ENCODE data around the gene DPY19L1.
"Not testable (repeated sequence)": the region's sequence is repeated elsewhere in the genome, so short reads cannot be mapped to it uniquely, and the experiment has no call there.

DNA sequence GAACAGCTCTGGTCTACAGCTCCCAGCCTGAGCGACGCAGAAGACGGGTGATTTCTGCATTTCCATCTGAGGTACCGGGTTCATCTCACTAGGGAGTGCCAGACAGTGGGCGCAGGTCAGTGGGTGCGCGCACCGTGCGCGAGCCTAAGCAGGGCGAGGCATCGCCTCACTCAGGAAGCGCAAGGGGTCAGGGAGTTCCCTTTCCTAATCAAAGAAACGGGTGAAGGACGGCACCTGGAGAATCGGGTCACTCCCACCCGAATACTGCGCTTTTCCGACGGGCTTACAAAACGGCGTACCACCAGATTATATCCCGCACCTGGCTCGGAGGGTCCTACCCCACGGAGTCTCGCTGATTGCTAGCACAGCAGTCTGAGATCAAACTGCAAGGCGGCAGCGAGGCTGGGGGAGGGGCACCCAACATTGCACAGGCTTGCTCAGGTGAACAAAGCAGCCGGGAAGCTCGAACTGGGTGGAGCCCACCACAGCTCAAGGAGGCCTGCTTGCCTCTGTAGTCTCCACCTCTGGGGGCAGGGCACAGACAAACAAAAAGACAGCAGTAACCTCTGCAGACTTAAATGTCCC is 130.9 kb downstream of the DPY19L1 start:
- not testable (repeated sequence) for TF ChIP-seq POLR2A, CTCF (IDR thresholded peaks at IDR 0.05)

All from Peyer's patch (tissue), 4 donors.